Islet precursor cell (in vitro differentiated cells): ENCODE results near the gene SERPINA4.
"Not testable (repeated sequence)": the region's sequence is repeated elsewhere in the genome, so short reads cannot be mapped to it uniquely, and the experiment has no call there.

ENCODE experiments used
- DNase-seq: peaks from one replicate; pipeline ENCODE4 v3.0.0-alpha.2; 2018

SERPINA4 gene

GRCh38 chr14:94593749-94594431, 32.6 kb downstream of the SERPINA4 start:
- no peak for DNase-seq

GRCh38 chr14:94594441-94594840, 33.2 kb downstream of the SERPINA4 start:
- no peak for DNase-seq

- DNase-seq: no peak
Observed at GRCh38 chr14:94595912-94596311, 34.7 kb downstream of the SERPINA4 start.

GRCh38 chr14:94596361-94596760, 35.1 kb downstream of the SERPINA4 start:
- DNase-seq: no peak

- no peak for DNase-seq
Observed at GRCh38 chr14:94597788-94598187, 36.5 kb downstream of the SERPINA4 start.

GRCh38 chr14:94598506-94598815, 37.2 kb downstream of the SERPINA4 start:
- DNase-seq: no peak

GRCh38 chr14:94598816-94599655, 37.8 kb downstream of the SERPINA4 start:
- peak; percentile 98 for DNase-seq

GRCh38 chr14:94599656-94600004, 38.4 kb downstream of the SERPINA4 start:
- no peak for DNase-seq

- no peak for DNase-seq
Observed at GRCh38 chr14:94600148-94600545, 38.9 kb downstream of the SERPINA4 start.

GRCh38 chr14:94601884-94602391, 40.7 kb downstream of the SERPINA4 start:
- DNase-seq: peak; percentile 83

GRCh38 chr14:94602722-94603121, 41.5 kb downstream of the SERPINA4 start:
- no peak for DNase-seq

- no peak for DNase-seq
Observed at GRCh38 chr14:94605361-94605760, 44.1 kb downstream of the SERPINA4 start.

- not testable (repeated sequence) for DNase-seq
Observed at GRCh38 chr14:94608966-94609365, 47.7 kb downstream of the SERPINA4 start.

- DNase-seq: no peak
Observed at GRCh38 chr14:94611179-94611578, 49.9 kb downstream of the SERPINA4 start.

GRCh38 chr14:94612174-94612573, 50.9 kb downstream of the SERPINA4 start, which contains the start of gene SERPINA3:
Gene SERPINA3 (plus strand): TSS chr14:94612391. CDS start chr14:94614442, 2,051 bp downstream.
- DNase-seq: peak; percentile 66

GRCh38 chr14:94612580-94613554, 51.6 kb downstream of the SERPINA4 start:
- no peak for DNase-seq

- DNase-seq: no peak
Observed at GRCh38 chr14:94613720-94614644, 52.7 kb downstream of the SERPINA4 start.

- no peak for DNase-seq
Observed at GRCh38 chr14:94614802-94615201, 53.6 kb downstream of the SERPINA4 start.

GRCh38 chr14:94615254-94615653, 54.0 kb downstream of the SERPINA4 start:
- no peak for DNase-seq

GRCh38 chr14:94615823-94616570, 54.8 kb downstream of the SERPINA4 start:
- DNase-seq: no peak

GRCh38 chr14:94617366-94617941, 56.2 kb downstream of the SERPINA4 start:
- DNase-seq: no peak
